HAP-1 (cell line): ENCODE data around the gene TSPAN31.

ENCODE experiments used
- DNase-seq, 2 experiments: peaks; one replicate each; pipeline ENCODE4 v3.0.0-alpha.2; 2016 to 2020; ENCODE audit warnings: low spot score in 2 of 2
- H3K27me3 ChIP-seq: fragments of 250-450 bp; sonication (Bioruptor Pico); 2 replicates; pipeline ENCODE4 v1.5.1; 2020; ENCODE audit warnings: low read depth, mild to moderate bottlenecking, moderate library complexity
- H3K36me3 ChIP-seq: fragments of 250-450 bp; sonication (Bioruptor Pico); replicated peaks from 2 replicates; pipeline ENCODE4 v1.5.1; 2020; ENCODE audit warnings: mild to moderate bottlenecking
- H3K4me1 ChIP-seq: fragments of 250-450 bp; sonication (Bioruptor Pico); 2 replicates; pipeline ENCODE4 v1.5.1; 2020; ENCODE audit warnings: mild to moderate bottlenecking
- H3K4me3 ChIP-seq: fragments of 250-450 bp; sonication (Bioruptor Pico); 2 replicates; pipeline ENCODE4 v1.5.1; 2020; ENCODE audit warnings: mild to moderate bottlenecking, moderate library complexity
- H3K9me3 ChIP-seq: fragments of 250-450 bp; sonication (Bioruptor Pico); 2 replicates; pipeline ENCODE4 v1.5.1; 2020; ENCODE audit warnings: mild to moderate bottlenecking, moderate library complexity
- in situ Hi-C: fragments of 300-500 bp; cut with MboI; formaldehyde crosslinking; loops from 3 replicates; pipeline ENCODE4 v1.14.3; 2020; ENCODE audit warnings: low sequenced_read_pairs, inconsistent platforms, mixed read lengths

TSPAN31 gene

DNA sequence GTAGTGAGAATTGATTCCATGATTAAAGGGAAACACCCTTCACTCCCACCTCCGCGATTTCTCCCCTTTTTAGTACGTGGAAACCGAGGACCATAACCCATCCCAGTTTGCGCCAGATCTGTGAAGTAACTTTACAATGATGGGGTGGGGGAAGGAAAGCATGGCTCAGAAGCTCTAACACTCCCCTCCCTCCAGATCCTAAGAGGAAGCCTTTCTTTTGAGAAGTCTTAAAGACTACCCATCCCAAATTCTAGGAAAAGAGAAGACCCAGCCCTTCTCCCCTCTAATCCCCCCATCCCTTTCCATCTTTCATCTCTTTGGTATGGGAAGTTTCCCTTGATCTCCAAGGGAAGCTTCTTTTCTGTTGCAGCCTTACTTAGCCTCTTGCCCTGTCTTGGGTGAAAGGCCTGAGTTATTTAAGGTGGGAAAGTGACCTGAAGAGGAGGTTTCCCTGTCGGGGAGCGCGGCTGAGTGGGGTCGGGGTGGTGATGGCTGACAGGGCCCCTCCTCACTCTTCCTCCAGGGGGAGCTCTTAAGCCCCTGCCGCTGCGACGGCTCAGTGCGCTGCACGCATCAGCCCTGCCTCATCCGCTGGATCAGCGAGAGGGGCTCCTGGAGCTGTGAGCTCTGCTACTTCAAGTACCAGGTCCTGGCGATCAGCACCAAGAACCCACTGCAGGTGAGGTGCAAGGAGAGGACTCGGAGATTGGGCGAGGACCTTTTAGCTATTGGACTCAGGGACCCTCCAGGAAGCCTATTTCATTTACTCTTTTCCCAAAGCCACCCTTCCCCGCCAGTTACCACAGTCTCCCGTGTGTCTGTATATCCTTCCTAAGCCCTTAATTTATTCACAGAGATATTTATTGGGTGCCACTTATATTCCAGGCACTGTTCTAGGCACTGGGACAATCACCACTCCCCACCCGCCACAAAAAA, 11.8 kb downstream of the TSPAN31 start:
- in situ Hi-C loops: no loop called here
- H3K36me3 ChIP-seq: peaks cover 18% of the 10 kb centered on the region
- peak overlapping the region; percentile 54 for H3K4me3 ChIP-seq
- H3K4me1 ChIP-seq: peaks cover 16% of the 10 kb centered on the region
- peak; percentile 63 to 82 for DNase-seq
- H3K9me3 ChIP-seq: no peaks in the 10 kb centered on the region
- no peaks in the 10 kb centered on the region for H3K27me3 ChIP-seq

DNA sequence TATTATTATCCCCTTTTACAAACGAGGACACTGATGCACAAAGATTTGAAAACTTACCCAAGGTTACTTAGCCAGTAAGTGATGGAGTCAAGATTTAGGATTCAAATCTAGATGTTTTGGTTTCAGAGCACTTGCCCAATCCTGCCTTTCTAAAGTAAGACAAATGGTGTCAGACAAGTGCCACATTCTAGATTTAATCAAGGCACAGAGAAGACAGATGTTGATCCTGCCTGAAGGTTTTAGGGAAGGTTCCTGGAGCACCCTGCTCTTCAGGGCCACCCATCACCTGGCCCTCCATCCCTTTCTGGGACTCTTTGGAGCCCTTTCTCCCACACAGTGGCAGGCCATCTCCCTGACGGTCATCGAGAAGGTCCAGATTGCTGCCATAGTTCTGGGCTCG, 12.9 kb downstream of the TSPAN31 start:
- H3K4me3 ChIP-seq: no peak overlapping the region
- in situ Hi-C loops: no loop called here
- no peaks in the 10 kb centered on the region for H3K9me3 ChIP-seq
- peaks cover 13% of the 10 kb centered on the region for H3K4me1 ChIP-seq
- no peak for DNase-seq
- no peaks in the 10 kb centered on the region for H3K27me3 ChIP-seq
- peaks cover 18% of the 10 kb centered on the region for H3K36me3 ChIP-seq

- H3K9me3 ChIP-seq: no peaks in the 10 kb centered on the region
- H3K36me3 ChIP-seq: peaks cover 18% of the 10 kb centered on the region
- H3K27me3 ChIP-seq: no peaks in the 10 kb centered on the region
- DNase-seq: no peak
- H3K4me1 ChIP-seq: peaks cover 13% of the 10 kb centered on the region
- in situ Hi-C loops: no loop called here
- no peak overlapping the region for H3K4me3 ChIP-seq
Observed at GRCh38 chr12:57758552-57759359, 13.9 kb downstream of the TSPAN31 start.

DNA sequence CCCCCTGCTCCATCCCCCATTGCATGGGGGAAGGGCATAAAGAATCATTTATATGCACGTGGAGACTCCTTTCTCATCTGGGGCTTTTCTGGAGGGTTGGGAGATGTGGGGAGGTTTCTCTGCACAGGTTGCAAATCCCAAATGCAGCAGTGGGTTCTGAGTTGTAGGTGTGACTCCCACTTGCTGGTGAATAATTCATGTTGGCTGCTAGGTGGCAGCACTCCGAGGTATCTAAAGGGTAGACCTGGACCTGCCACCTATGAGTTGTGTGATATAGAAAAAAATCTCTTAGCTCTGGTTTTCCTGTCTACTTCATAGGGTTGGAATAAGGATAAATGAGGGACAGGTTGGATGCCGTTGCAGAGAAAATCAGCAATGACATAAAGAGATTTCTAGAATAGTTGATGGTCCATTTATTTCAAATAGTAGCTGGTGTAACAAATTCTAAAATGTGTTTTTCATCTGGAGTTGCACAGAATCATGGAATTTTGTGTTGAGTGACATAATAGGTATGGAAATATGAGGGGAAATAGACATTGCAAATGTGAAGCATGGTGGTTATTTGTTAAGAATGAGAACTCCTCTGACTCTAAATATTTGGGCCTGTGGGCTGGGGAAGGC, 14.6 kb downstream of the TSPAN31 start:
- peaks cover 9% of the 10 kb centered on the region for H3K4me1 ChIP-seq
- no peak overlapping the region for H3K4me3 ChIP-seq
- no peak for DNase-seq
- no peaks in the 10 kb centered on the region for H3K9me3 ChIP-seq
- in situ Hi-C loops: no loop called here
- H3K36me3 ChIP-seq: peaks cover 18% of the 10 kb centered on the region
- H3K27me3 ChIP-seq: peaks cover 3% of the 10 kb centered on the region

DNA sequence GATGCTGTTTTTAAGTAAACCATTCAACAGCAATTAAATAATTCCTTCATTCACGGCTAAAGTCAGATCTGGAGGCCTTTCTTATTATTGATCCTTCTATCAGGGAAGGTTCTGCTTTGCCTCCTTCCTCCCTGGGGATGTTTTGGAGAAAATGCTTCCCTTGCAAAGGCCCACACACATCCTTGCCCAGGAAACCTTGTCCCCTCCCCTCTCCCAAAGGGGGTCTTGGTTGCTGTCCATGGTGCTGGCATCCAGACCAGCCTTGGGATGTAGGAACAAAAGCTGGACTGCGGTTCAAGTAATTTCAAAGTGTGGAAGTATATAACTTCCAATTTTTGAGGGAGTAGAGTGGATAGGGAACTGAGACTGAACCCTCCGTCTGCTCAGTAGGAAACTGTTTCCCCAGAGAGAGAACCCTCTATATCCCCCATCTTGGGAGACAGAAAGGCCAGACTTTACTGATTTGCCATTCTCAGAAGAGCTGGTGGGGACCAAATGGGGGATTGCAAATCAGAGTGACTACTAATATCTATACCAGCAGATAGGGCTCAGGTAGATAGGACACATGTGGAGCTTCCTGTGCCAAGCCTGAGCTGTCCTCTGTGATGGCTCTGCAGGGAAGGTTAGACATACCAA, 15.6 kb downstream of the TSPAN31 start:
- Histone ChIP-seq H3K27me3 (peaks cover 13% of the 10 kb centered on the region), H3K4me3 (no peak overlapping the region), H3K4me1 (peaks cover 10% of the 10 kb centered on the region), H3K9me3 (no peaks in the 10 kb centered on the region), H3K36me3 (peaks cover 18% of the 10 kb centered on the region)
- DNase-seq: peak in 1 of 2 experiments; percentile 44
- in situ Hi-C loops: no loop called here

DNA sequence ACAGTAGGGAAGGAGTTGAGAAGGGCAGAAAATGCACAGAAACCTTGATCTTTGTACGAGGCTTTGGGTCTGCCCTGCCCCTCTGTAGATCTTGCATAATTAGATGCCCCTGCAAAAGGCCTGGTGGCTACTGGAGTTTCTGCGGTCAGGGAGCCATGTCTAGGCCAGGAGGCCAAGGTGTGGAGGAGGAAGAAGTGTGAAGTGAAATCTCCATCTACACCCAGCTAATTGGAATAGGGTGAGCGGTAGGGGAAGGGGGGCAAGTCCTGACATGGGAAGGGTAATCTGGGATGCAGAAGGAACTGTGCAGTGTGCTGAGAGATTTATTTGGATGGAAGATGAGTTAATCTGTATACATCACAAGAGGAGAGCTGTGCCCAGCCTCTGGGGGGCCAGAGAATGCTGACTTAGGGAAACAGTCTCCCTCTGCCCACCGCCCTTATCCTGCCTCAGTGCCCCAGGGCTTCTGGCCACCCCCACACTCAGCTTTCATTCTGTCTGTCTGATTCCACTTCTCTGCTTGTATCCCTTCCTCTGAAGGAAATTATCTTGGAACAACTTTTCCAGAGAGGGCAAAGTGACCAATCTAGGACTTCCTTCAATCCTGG, 16.7 kb downstream of the TSPAN31 start:
- in situ Hi-C loops: no loop called here
- Histone ChIP-seq H3K4me3 (no peak overlapping the region), H3K36me3 (peaks cover 18% of the 10 kb centered on the region), H3K9me3 (no peaks in the 10 kb centered on the region), H3K27me3 (peaks cover 24% of the 10 kb centered on the region), H3K4me1 (peaks cover 10% of the 10 kb centered on the region)
- DNase-seq: no peak

DNA sequence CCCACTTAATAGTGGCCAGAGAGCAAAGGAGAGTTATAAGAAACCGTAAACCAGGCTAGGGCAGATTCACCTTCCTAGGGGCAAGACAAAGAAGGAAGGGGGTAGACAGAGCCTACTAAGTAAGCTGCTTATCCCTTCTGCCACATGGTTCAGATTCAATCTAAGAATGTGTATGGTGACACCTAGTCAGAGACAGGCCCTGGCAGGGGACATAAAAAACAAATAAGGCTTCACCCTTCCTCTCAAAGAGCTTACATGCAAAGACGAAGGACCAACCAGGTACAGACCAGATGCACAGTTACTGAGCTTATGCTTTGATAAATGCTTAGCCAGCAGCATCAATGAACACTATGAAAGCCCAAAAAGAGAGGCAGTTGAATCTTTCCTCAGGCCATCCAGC, 17.6 kb downstream of the TSPAN31 start:
- DNase-seq: no peak
- H3K9me3 ChIP-seq: no peaks in the 10 kb centered on the region
- peaks cover 14% of the 10 kb centered on the region for H3K4me1 ChIP-seq
- no peak overlapping the region for H3K4me3 ChIP-seq
- H3K27me3 ChIP-seq: peaks cover 24% of the 10 kb centered on the region
- in situ Hi-C loops: no loop called here
- H3K36me3 ChIP-seq: peaks cover 15% of the 10 kb centered on the region

- in situ Hi-C loops: no loop called here
- Histone ChIP-seq H3K4me1 (peaks cover 17% of the 10 kb centered on the region), H3K36me3 (peaks cover 15% of the 10 kb centered on the region), H3K4me3 (no peak overlapping the region), H3K27me3 (peaks cover 24% of the 10 kb centered on the region), H3K9me3 (no peaks in the 10 kb centered on the region)
- no peak for DNase-seq
Observed at GRCh38 chr12:57763881-57764661, 19.2 kb downstream of the TSPAN31 start.

- Histone ChIP-seq H3K27me3 (peaks cover 24% of the 10 kb centered on the region), H3K4me3 (no peak overlapping the region), H3K9me3 (no peaks in the 10 kb centered on the region), H3K36me3 (peaks cover 20% of the 10 kb centered on the region), H3K4me1 (peaks cover 17% of the 10 kb centered on the region)
- in situ Hi-C loops: no loop called here
- no peak for DNase-seq
Observed at GRCh38 chr12:57764662-57765002, 19.8 kb downstream of the TSPAN31 start.

- peaks cover 21% of the 10 kb centered on the region for H3K36me3 ChIP-seq
- peaks cover 17% of the 10 kb centered on the region for H3K4me1 ChIP-seq
- H3K9me3 ChIP-seq: no peaks in the 10 kb centered on the region
- peak in 1 of 2 experiments; percentile 71 for DNase-seq
- peaks cover 24% of the 10 kb centered on the region for H3K27me3 ChIP-seq
- H3K4me3 ChIP-seq: peak overlapping the region; percentile 22
- in situ Hi-C loops: no loop called here
Observed at GRCh38 chr12:57765003-57765697, 20.3 kb downstream of the TSPAN31 start.

- DNase-seq: no peak
- Histone ChIP-seq H3K4me1 (peaks cover 19% of the 10 kb centered on the region), H3K4me3 (peak overlapping the region; percentile 22; the same call in 1 of the 2 replicates), H3K9me3 (no peaks in the 10 kb centered on the region), H3K36me3 (peaks cover 28% of the 10 kb centered on the region), H3K27me3 (peaks cover 24% of the 10 kb centered on the region)
- in situ Hi-C loops: no loop called here
Observed at GRCh38 chr12:57765698-57766463, 21.0 kb downstream of the TSPAN31 start.
